ENCODE results near the gene OR7G2.

The OR7G2 gene

DNA sequence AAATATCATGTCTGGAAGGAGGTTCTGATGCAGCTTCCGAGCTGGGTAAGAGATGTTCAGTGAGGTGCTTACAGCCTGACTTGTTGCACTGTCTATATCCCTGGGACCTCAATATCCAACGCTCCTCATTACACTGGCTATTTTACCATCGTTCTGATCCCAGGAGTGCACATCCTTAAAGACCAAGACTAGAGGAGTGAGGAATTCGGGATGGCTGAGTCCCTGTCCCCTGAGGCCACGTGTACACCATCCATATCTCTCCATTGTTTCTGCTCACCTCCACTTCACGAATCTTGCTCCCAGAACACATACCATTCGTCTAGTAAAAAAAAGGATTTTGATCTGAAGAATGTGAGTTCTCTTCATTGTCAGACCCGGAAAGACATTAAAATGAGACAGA, at the start of gene OR7G2:
OR7G2 (minus strand) TSS at position 101 of the 400 bp plus-strand sequence. CDS start 4,232 bp downstream, outside the sequence.
- Histone ChIP-seq H3K4me1 (ENCODE audit: control insufficient read depth, insufficient read depth, low read length) (no peaks in the 10 kb centered on the region), H3K27me3 (ENCODE audit: control insufficient read depth, insufficient read depth, low read length) (no peaks in the 10 kb centered on the region), H3K9me3 (ENCODE audit: control insufficient read depth, insufficient read depth, low read depth, low read length) (peaks cover 8% of the 10 kb centered on the region; the same call in 1 of the 2 replicates), H3K36me3 (ENCODE audit: control insufficient read depth, insufficient read depth, low read length) (no peaks in the 10 kb centered on the region), H3K4me3 (ENCODE audit: low read depth, low read length) (no peak within 1 kb of the TSS), H3K9ac (ENCODE audit: low read length) (no peak within 1 kb of the TSS), H3K27ac (ENCODE audit: low read depth, low read length) (no peak within 1 kb of the TSS)

- no peaks in the 10 kb centered on the region for H3K4me1 ChIP-seq (ENCODE audit: control insufficient read depth, insufficient read depth, low read length)
- H3K36me3 ChIP-seq (ENCODE audit: control insufficient read depth, insufficient read depth, low read length): peaks cover 94% of the 10 kb centered on the region
- H3K4me3 ChIP-seq (ENCODE audit: low read depth, low read length): no peak overlapping the region
- peaks cover 66% of the 10 kb centered on the region for H3K9me3 ChIP-seq (ENCODE audit: control insufficient read depth, insufficient read depth, low read depth, low read length)
- no peaks in the 10 kb centered on the region for H3K27me3 ChIP-seq (ENCODE audit: control insufficient read depth, insufficient read depth, low read length)
- H3K9ac ChIP-seq (ENCODE audit: low read length): no peak overlapping the region
- no peak overlapping the region for H3K27ac ChIP-seq (ENCODE audit: low read depth, low read length)
Measured at GRCh38 chr19:9156304-9156703, 49.0 kb upstream of the OR7G2 start.

DNA sequence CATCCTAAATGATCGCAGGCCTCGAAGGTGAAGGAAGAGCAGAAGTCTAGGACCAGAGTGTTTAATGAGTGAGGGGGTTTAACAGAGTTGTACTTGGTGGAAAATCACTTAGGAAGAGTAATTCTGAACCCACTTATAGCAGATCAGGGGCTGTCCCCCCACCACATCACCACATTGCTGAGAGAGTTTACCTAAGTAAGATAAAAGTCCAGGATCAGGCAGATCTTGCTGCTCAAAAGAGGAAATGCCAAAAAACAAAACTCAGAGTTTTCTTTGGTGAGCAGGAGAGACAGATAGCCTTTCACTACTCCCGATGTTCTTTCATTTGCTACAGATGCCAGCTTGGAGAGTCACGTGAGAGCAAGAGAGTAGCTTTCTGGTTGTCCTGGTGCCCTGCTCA, 48.3 kb upstream of the OR7G2 start:
- Histone ChIP-seq H3K4me1 (ENCODE audit: control insufficient read depth, insufficient read depth, low read length) (no peaks in the 10 kb centered on the region), H3K9ac (ENCODE audit: low read length) (no peak overlapping the region), H3K9me3 (ENCODE audit: control insufficient read depth, insufficient read depth, low read depth, low read length) (peaks cover 65% of the 10 kb centered on the region), H3K27ac (ENCODE audit: low read depth, low read length) (no peak overlapping the region), H3K36me3 (ENCODE audit: control insufficient read depth, insufficient read depth, low read length) (peaks cover 93% of the 10 kb centered on the region), H3K27me3 (ENCODE audit: control insufficient read depth, insufficient read depth, low read length) (no peaks in the 10 kb centered on the region), H3K4me3 (ENCODE audit: low read depth, low read length) (no peak overlapping the region)

GRCh38 chr19:9151367-9151766, 44.1 kb upstream of the OR7G2 start:
- Histone ChIP-seq H3K27ac (ENCODE audit: low read depth, low read length) (no peak overlapping the region), H3K9me3 (ENCODE audit: control insufficient read depth, insufficient read depth, low read depth, low read length) (peaks cover 80% of the 10 kb centered on the region), H3K9ac (ENCODE audit: low read length) (no peak overlapping the region), H3K4me3 (ENCODE audit: low read depth, low read length) (no peak overlapping the region), H3K27me3 (ENCODE audit: control insufficient read depth, insufficient read depth, low read length) (no peaks in the 10 kb centered on the region), H3K4me1 (ENCODE audit: control insufficient read depth, insufficient read depth, low read length) (no peaks in the 10 kb centered on the region), H3K36me3 (ENCODE audit: control insufficient read depth, insufficient read depth, low read length) (peaks cover 84% of the 10 kb centered on the region)

GRCh38 chr19:9150650-9151049, 43.4 kb upstream of the OR7G2 start:
- no peaks in the 10 kb centered on the region for H3K4me1 ChIP-seq (ENCODE audit: control insufficient read depth, insufficient read depth, low read length)
- H3K27ac ChIP-seq (ENCODE audit: low read depth, low read length): no peak overlapping the region

DNA sequence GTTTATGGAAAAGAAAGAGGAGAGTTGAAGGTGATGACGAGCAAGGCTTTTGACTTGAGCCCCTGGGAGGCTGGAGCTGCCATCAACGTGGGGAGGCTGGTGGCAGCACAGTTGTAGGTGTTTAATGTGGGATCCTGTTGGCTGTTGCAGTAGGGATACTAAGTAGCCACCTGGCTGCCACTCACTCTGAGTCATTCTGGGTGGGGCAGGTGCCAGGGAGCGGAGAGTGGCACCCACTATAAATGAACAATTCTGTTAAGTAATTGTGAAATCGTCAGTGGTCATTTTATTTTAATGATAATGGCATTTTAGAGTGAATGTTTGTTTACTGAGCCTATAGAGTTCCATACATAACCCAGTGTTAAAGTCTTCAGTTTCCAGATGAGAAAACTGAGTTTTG, 42.7 kb upstream of the OR7G2 start:
- H3K4me1 ChIP-seq (ENCODE audit: control insufficient read depth, insufficient read depth, low read length): no peaks in the 10 kb centered on the region
- no peak overlapping the region for H3K9ac ChIP-seq (ENCODE audit: low read length)
- H3K9me3 ChIP-seq (ENCODE audit: control insufficient read depth, insufficient read depth, low read depth, low read length): peaks cover 81% of the 10 kb centered on the region
- no peaks in the 10 kb centered on the region for H3K27me3 ChIP-seq (ENCODE audit: control insufficient read depth, insufficient read depth, low read length)
- H3K27ac ChIP-seq (ENCODE audit: low read depth, low read length): no peak overlapping the region
- H3K4me3 ChIP-seq (ENCODE audit: low read depth, low read length): no peak overlapping the region
- peaks cover 77% of the 10 kb centered on the region for H3K36me3 ChIP-seq (ENCODE audit: control insufficient read depth, insufficient read depth, low read length)

More at GRCh38 chr19:9150650-9151049, 43.4 kb upstream of the OR7G2 start:
- H3K9me3 ChIP-seq (ENCODE audit: control insufficient read depth, insufficient read depth, low read depth, low read length): peaks cover 79% of the 10 kb centered on the region
- no peak overlapping the region for H3K4me3 ChIP-seq (ENCODE audit: low read depth, low read length)
- H3K27me3 ChIP-seq (ENCODE audit: control insufficient read depth, insufficient read depth, low read length): no peaks in the 10 kb centered on the region
- H3K36me3 ChIP-seq (ENCODE audit: control insufficient read depth, insufficient read depth, low read length): peaks cover 78% of the 10 kb centered on the region
- H3K9ac ChIP-seq (ENCODE audit: low read length): no peak overlapping the region

DNA sequence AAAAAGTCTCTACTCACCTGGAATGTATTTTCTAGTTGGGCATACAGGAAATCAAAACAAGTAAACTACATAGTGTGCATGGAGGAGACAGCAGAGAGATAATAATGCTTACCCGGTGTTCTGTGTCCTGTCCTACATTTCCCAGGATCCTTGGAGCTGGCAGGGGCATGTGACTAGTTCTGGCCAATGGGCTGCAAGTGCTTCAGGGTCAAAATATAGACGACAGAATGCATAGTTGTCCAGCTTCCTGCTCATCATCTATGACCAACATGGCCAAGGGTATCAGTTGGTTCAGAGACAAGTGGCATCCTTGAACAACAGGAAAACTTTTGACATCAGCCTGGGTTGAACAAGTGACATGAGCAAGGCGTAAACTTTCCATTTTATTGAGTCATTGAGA, 41.4 kb upstream of the OR7G2 start:
- Histone ChIP-seq H3K4me3 (ENCODE audit: low read depth, low read length) (no peak overlapping the region), H3K36me3 (ENCODE audit: control insufficient read depth, insufficient read depth, low read length) (peaks cover 72% of the 10 kb centered on the region), H3K4me1 (ENCODE audit: control insufficient read depth, insufficient read depth, low read length) (no peaks in the 10 kb centered on the region), H3K9me3 (ENCODE audit: control insufficient read depth, insufficient read depth, low read depth, low read length) (peaks cover 86% of the 10 kb centered on the region), H3K27ac (ENCODE audit: low read depth, low read length) (no peak overlapping the region), H3K9ac (ENCODE audit: low read length) (no peak overlapping the region), H3K27me3 (ENCODE audit: control insufficient read depth, insufficient read depth, low read length) (no peaks in the 10 kb centered on the region)

DNA sequence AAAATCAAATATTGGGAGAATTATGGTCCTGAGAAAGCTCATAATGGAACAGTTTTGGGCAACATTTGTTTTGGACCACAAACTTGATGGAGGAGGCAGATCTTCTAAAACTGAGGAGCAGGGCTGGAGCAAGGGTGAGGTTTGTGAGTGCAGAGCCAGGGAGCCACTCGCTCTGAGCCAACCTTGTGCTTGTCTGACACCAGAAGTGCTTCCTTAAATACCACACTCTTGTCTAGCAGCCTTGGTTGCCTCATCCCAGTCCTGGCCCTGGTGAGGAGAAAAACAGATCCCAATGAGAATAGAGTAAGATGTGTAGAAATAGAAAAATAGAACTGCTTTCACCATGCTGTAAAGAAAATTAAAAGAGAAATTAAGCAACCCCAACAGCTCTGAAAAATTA, 39.6 kb upstream of the OR7G2 start:
- Histone ChIP-seq H3K4me3 (ENCODE audit: low read depth, low read length) (no peak overlapping the region), H3K27ac (ENCODE audit: low read depth, low read length) (no peak overlapping the region), H3K27me3 (ENCODE audit: control insufficient read depth, insufficient read depth, low read length) (no peaks in the 10 kb centered on the region), H3K4me1 (ENCODE audit: control insufficient read depth, insufficient read depth, low read length) (no peaks in the 10 kb centered on the region), H3K36me3 (ENCODE audit: control insufficient read depth, insufficient read depth, low read length) (peaks cover 57% of the 10 kb centered on the region), H3K9me3 (ENCODE audit: control insufficient read depth, insufficient read depth, low read depth, low read length) (peaks cover 71% of the 10 kb centered on the region), H3K9ac (ENCODE audit: low read length) (no peak overlapping the region)

GRCh38 chr19:9144920-9145319, 37.6 kb upstream of the OR7G2 start:
- Histone ChIP-seq H3K4me1 (ENCODE audit: control insufficient read depth, insufficient read depth, low read length) (no peaks in the 10 kb centered on the region), H3K4me3 (ENCODE audit: low read depth, low read length) (no peak overlapping the region; the same call in 1 of the 2 replicates), H3K27ac (ENCODE audit: low read depth, low read length) (no peak overlapping the region), H3K27me3 (ENCODE audit: control insufficient read depth, insufficient read depth, low read length) (no peaks in the 10 kb centered on the region), H3K9ac (ENCODE audit: low read length) (no peak overlapping the region), H3K9me3 (ENCODE audit: control insufficient read depth, insufficient read depth, low read depth, low read length) (peaks cover 54% of the 10 kb centered on the region), H3K36me3 (ENCODE audit: control insufficient read depth, insufficient read depth, low read length) (peaks cover 47% of the 10 kb centered on the region)

DNA sequence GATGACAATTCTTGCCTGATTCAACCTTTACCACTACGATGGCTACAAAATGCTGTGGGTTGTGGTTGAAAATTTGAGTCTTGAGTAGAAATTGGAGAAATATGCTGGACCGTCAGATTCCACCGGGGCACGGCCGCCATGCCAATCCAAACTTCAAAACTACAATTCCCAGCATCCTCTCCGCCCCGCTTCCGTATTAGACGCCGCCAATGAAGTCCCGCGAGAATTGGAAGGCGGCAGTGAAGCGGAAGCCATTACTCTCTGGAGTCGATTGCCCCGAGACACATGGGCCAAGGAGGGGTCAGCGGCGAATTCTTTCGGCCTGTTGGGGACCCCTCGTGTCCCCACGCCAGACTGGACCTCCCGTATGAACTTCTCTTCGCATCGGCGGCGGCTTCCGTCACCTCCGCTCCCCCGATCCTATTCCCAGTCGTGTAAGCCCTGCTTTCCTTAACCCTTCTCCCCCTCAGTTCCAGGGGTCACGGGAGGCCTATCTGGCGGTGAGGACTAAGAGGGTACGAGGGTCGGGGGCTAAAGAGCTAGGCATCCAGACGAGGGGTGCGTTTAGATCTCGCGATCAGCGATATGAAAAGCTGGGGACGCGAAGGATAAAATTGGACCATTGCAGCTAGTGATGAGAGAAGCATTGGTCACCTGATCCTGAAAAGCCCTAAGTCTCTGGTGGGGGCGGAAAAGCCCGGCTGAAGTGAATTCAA, 33.0 kb upstream of the OR7G2 start, which contains the start of gene ZNF317:
ZNF317 (plus strand) TSS at position 239 of the 716 bp plus-strand sequence. CDS start 15,620 bp downstream, outside the sequence.
- Histone ChIP-seq H3K9me3 (ENCODE audit: control insufficient read depth, insufficient read depth, low read depth, low read length) (peaks cover 18% of the 10 kb centered on the region), H3K9ac (ENCODE audit: low read length) (peak within 1 kb of the TSS; percentile 97), H3K4me1 (ENCODE audit: control insufficient read depth, insufficient read depth, low read length) (no peaks in the 10 kb centered on the region), H3K27ac (ENCODE audit: low read depth, low read length) (peak within 1 kb of the TSS; percentile 97), H3K27me3 (ENCODE audit: control insufficient read depth, insufficient read depth, low read length) (no peaks in the 10 kb centered on the region), H3K36me3 (ENCODE audit: control insufficient read depth, insufficient read depth, low read length) (peaks cover 14% of the 10 kb centered on the region), H3K4me3 (ENCODE audit: low read depth, low read length) (peak within 1 kb of the TSS; percentile 95)

- H3K9me3 ChIP-seq (ENCODE audit: control insufficient read depth, insufficient read depth, low read depth, low read length): peaks cover 12% of the 10 kb centered on the region
- peak overlapping the region; percentile 97 for H3K9ac ChIP-seq (ENCODE audit: low read length)
- H3K4me3 ChIP-seq (ENCODE audit: low read depth, low read length): peak overlapping the region; percentile 95
- no peak overlapping the region for H3K27ac ChIP-seq (ENCODE audit: low read depth, low read length)
- H3K27me3 ChIP-seq (ENCODE audit: control insufficient read depth, insufficient read depth, low read length): no peaks in the 10 kb centered on the region
- H3K36me3 ChIP-seq (ENCODE audit: control insufficient read depth, insufficient read depth, low read length): peaks cover 9% of the 10 kb centered on the region
- H3K4me1 ChIP-seq (ENCODE audit: control insufficient read depth, insufficient read depth, low read length): no peaks in the 10 kb centered on the region
Measured at GRCh38 chr19:9139609-9140158, 32.4 kb upstream of the OR7G2 start.
